ENCODE results near the gene RBM11. TPM values are rescaled to one million over a fixed set of nuclear protein-coding genes. Genes with fewer than 3 reads are reported as not detected.

Gene RBM11
- total RNA-seq, 3 donors from 2014 or later = 0.65 to 1.9 (median 1.6) TPM

DNA sequence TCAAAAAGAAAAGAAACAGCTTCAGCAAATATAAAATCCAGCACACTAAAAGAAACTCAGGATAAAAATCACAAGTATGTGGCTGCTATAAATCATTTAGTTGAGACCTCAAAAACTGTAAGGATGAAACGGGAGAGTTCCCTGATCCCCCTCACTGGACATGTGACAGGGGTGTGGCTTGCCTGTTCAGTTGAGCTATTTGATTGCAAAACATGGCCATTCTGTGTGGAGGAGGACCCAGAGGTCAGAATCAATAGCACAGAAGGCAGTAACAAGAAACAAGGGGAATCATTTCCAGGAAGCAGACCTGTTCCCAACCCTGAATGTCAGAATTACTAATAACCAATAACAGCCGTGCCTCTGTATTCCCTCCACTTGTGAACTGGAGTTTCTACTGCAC, 27.9 kb downstream of the RBM11 start:
- intact Hi-C loops (cut with DNase I, micrococcal nuclease) = no loop called here
- TF ChIP-seq, protein P1, sequence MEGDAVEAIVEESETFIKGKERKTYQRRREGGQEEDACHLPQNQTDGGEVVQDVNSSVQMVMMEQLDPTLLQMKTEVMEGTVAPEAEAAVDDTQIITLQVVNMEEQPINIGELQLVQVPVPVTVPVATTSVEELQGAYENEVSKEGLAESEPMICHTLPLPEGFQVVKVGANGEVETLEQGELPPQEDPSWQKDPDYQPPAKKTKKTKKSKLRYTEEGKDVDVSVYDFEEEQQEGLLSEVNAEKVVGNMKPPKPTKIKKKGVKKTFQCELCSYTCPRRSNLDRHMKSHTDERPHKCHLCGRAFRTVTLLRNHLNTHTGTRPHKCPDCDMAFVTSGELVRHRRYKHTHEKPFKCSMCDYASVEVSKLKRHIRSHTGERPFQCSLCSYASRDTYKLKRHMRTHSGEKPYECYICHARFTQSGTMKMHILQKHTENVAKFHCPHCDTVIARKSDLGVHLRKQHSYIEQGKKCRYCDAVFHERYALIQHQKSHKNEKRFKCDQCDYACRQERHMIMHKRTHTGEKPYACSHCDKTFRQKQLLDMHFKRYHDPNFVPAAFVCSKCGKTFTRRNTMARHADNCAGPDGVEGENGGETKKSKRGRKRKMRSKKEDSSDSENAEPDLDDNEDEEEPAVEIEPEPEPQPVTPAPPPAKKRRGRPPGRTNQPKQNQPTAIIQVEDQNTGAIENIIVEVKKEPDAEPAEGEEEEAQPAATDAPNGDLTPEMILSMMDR (IDR thresholded peaks at IDR 0.05) = no peak
- H3K9me3 ChIP-seq = no peaks in the 10 kb centered on the region
- no peak overlapping the region for H3K4me3 ChIP-seq
- ATAC-seq = no peak
- no peak for DNase-seq
- H3K4me1 ChIP-seq (ENCODE audit: low read depth) = no peaks in the 10 kb centered on the region
- H3K36me3 ChIP-seq (ENCODE audit: low read depth) = no peaks in the 10 kb centered on the region

DNA sequence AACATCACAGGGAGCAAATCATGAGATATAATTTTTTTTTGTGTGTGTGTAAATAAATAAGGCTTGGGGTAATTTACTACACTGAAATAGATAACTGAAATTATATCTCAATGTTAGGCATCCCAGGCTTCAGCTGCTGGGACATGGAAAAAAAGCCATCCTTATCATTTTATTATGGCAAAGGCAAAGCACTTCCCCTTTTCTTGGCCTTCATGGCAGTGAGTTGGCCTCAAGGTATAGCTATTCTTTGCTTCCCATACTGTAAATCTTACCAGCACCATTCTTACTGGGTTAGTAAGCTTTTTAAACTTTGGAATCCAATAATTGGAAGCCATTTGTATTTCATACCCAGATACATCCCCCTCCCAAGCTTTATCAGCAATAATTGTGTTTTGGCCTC, 29.0 kb downstream of the RBM11 start:
- Histone ChIP-seq H3K4me3 (no peak overlapping the region), H3K9me3 (no peaks in the 10 kb centered on the region), H3K4me1 (ENCODE audit: low read depth) (no peaks in the 10 kb centered on the region), H3K36me3 (ENCODE audit: low read depth) (no peaks in the 10 kb centered on the region)
- ATAC-seq (no peak), DNase-seq (no peak)
- TF ChIP-seq, protein P1 (IDR thresholded peaks at IDR 0.05) = no peak
- intact Hi-C loops (cut with DNase I, micrococcal nuclease) = no loop called here

DNA sequence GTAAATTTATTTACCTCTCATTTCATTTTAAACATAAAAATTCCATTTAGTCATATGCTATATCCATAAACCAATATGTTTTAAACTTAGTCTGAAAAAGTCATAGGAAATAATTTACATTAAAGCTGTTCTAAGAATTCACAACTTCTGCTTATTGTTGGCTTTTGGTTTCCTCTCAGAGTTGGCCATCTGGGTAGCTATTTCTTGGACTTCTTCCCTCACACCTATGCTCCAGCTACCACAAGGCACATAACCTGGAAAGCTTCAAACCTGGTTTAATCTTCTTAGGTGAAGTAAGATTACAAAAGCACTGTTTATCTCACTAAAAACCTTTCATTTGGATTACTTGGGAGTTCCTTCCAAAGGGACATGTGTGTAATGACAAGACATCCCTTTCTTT, 29.8 kb downstream of the RBM11 start:
- intact Hi-C loops (cut with DNase I, micrococcal nuclease) = no loop called here
- DNase-seq (no peak), ATAC-seq (no peak)
- TF ChIP-seq, protein P1 (IDR thresholded peaks at IDR 0.05) = no peak
- H3K9me3 ChIP-seq = no peaks in the 10 kb centered on the region
- no peaks in the 10 kb centered on the region for H3K36me3 ChIP-seq (ENCODE audit: low read depth)
- H3K4me1 ChIP-seq (ENCODE audit: low read depth) = no peaks in the 10 kb centered on the region
- no peak overlapping the region for H3K4me3 ChIP-seq

DNA sequence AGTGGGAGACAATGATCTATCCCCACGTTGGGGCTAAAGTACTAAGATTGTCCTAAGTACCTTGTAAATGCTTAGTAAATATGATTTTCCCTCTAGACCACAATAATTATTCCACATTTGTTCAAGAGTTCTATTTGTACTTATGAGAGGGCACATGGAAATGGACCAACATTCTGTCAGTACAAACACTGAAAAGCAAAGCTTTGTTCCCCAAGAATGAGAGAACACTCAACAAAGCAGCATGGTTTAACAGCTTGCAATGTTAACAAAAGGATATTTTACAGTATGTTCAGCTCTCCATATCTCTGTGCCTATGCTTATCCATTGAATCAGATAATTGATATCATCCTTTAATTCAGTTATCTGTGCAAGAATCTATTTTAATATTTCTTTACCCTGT, 35.4 kb downstream of the RBM11 start:
- DNase-seq (no peak), ATAC-seq (no peak)
- Histone ChIP-seq H3K36me3 (ENCODE audit: low read depth) (no peaks in the 10 kb centered on the region), H3K9me3 (no peaks in the 10 kb centered on the region), H3K4me3 (no peak overlapping the region), H3K4me1 (ENCODE audit: low read depth) (no peaks in the 10 kb centered on the region)
- TF ChIP-seq, protein P1 (IDR thresholded peaks at IDR 0.05) = no peak
- intact Hi-C loops (cut with DNase I, micrococcal nuclease) = no loop called here

DNA sequence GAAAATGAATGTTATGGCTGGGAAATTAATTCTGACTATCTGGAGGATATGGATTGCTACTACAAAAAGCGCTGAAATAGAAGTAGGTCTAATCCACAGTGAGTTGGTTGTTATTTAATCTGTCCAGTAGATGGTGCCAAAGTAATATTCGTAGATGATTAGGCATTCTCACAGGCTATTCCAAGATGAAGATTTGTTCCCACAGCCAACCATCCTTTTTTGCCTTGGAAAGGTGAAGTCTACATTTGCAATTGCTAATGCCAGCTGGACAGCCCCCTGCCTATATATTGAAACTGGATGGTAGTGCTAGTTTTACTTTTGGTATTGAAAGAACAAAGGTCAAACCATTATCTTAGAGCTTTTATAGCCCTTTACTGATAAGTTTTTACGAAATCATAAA, 43.8 kb downstream of the RBM11 start:
- ATAC-seq = peak; percentile 81
- no peaks in the 10 kb centered on the region for H3K9me3 ChIP-seq
- H3K4me3 ChIP-seq = no peak overlapping the region
- peaks cover 9% of the 10 kb centered on the region for H3K4me1 ChIP-seq (ENCODE audit: low read depth)
- TF ChIP-seq, protein P1 (IDR thresholded peaks at IDR 0.05) = no peak
- intact Hi-C loops (cut with DNase I, micrococcal nuclease) = no loop called here
- H3K36me3 ChIP-seq (ENCODE audit: low read depth) = no peaks in the 10 kb centered on the region
- DNase-seq = peak in 1 of 3 donors; percentile 42

DNA sequence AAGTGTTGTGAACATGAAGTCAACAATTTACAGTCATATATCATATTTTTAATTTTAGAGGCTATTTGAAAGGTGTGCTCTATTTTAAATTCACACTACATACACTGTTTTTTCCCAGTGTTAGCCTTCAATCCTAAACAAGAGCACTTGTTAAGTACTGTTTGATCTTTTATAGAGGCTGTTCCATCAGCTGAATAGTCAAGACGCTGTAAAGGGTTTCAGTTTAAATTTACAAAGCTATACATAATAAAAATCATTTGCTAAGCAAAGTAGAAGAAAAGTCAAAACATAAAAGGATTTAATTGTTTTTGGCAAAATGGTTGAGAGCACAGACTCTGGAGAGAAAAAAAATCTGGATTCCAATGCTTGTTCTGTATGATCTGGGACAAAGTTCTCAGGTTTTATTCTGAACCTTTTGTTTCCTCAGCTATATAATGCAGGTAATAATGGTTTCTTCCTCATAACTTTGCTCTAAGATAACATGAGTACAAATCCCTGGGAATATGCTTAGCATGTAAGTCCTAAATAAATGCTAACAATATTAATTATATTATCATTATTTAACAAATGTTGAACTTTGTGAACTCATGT, 44.3 kb downstream of the RBM11 start:
- H3K4me1 ChIP-seq (ENCODE audit: low read depth) = peaks cover 9% of the 10 kb centered on the region
- intact Hi-C loops (cut with DNase I, micrococcal nuclease) = no loop called here
- TF ChIP-seq, protein P1 (IDR thresholded peaks at IDR 0.05) = no peak
- peak; percentile 82 for ATAC-seq
- no peaks in the 10 kb centered on the region for H3K9me3 ChIP-seq
- no peak for DNase-seq
- H3K4me3 ChIP-seq = no peak overlapping the region
- H3K36me3 ChIP-seq (ENCODE audit: low read depth) = no peaks in the 10 kb centered on the region
